ENCODE data around the gene WEE1.

DNA sequence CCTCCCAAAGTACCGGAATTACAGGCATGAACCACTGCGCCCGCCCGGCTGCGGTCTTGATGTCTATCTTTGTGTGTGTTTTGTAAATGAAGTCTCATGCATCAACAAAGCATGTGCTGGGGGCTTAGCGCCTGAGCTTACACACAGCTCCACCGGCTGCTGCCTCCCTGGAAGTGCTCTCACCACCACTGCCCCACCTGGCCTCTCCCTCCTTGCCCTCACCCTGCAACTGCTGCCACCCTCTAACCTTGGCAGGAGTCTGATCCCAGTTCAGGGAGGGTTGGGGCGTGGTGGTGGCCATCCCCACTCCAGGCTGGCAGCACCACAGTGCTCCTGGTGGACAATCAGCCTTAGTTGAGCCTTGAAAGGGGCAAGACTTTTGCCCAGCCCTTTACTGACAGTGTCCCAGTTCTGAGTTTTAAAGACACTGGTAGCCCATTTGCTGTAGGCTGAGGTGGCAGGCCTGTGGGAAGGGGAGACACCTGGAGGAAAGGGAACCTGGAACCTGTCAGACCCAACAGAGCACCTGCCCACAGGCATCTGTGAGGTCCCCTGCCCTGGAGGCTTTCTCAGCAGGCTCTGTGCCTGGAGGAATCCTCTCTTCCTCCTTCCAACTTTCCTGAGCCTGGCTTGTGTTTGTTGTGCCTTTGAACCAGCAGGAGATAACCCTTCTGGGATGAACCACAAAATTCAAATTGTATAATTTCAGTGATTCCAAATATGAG lies 42.4 kb upstream of the WEE1 start:
- TF ChIP-seq POLR2AphosphoS5 (IDR thresholded peaks at IDR 0.05; ENCODE audit: low read depth, low read length) (no peak), SIN3A (IDR thresholded peaks at IDR 0.05; ENCODE audit: borderline replicate concordance, insufficient read depth, low read depth, low read length) (no peak)
- TF ChIP-seq, protein P1, sequence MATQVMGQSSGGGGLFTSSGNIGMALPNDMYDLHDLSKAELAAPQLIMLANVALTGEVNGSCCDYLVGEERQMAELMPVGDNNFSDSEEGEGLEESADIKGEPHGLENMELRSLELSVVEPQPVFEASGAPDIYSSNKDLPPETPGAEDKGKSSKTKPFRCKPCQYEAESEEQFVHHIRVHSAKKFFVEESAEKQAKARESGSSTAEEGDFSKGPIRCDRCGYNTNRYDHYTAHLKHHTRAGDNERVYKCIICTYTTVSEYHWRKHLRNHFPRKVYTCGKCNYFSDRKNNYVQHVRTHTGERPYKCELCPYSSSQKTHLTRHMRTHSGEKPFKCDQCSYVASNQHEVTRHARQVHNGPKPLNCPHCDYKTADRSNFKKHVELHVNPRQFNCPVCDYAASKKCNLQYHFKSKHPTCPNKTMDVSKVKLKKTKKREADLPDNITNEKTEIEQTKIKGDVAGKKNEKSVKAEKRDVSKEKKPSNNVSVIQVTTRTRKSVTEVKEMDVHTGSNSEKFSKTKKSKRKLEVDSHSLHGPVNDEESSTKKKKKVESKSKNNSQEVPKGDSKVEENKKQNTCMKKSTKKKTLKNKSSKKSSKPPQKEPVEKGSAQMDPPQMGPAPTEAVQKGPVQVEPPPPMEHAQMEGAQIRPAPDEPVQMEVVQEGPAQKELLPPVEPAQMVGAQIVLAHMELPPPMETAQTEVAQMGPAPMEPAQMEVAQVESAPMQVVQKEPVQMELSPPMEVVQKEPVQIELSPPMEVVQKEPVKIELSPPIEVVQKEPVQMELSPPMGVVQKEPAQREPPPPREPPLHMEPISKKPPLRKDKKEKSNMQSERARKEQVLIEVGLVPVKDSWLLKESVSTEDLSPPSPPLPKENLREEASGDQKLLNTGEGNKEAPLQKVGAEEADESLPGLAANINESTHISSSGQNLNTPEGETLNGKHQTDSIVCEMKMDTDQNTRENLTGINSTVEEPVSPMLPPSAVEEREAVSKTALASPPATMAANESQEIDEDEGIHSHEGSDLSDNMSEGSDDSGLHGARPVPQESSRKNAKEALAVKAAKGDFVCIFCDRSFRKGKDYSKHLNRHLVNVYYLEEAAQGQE (IDR thresholded peaks at IDR 0.05; ENCODE audit: insufficient read depth in 1 of 2, low read depth in 2 of 2, low read length in 1 of 2): no peak
- TF ChIP-seq, protein P2, sequence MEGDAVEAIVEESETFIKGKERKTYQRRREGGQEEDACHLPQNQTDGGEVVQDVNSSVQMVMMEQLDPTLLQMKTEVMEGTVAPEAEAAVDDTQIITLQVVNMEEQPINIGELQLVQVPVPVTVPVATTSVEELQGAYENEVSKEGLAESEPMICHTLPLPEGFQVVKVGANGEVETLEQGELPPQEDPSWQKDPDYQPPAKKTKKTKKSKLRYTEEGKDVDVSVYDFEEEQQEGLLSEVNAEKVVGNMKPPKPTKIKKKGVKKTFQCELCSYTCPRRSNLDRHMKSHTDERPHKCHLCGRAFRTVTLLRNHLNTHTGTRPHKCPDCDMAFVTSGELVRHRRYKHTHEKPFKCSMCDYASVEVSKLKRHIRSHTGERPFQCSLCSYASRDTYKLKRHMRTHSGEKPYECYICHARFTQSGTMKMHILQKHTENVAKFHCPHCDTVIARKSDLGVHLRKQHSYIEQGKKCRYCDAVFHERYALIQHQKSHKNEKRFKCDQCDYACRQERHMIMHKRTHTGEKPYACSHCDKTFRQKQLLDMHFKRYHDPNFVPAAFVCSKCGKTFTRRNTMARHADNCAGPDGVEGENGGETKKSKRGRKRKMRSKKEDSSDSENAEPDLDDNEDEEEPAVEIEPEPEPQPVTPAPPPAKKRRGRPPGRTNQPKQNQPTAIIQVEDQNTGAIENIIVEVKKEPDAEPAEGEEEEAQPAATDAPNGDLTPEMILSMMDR (IDR thresholded peaks at IDR 0.05): no peak
